NCI-H128 (cell line): ENCODE data around the gene PLA2G2F.

Source experiments
- DNase-seq: peaks from one replicate; lab custom pipeline; 2025; ENCODE audit not compliant: unreplicated experiment; lab: John Stamatoyannopoulos, UW

The PLA2G2F gene

GRCh38 chr1:20187813-20188454 is 48.8 kb downstream of the PLA2G2F start:
- DNase-seq: no peak

GRCh38 chr1:20188455-20188817 is 49.3 kb downstream of the PLA2G2F start:
- no peak for DNase-seq

GRCh38 chr1:20189664-20190063 is 50.5 kb downstream of the PLA2G2F start:
- DNase-seq: no peak

DNA sequence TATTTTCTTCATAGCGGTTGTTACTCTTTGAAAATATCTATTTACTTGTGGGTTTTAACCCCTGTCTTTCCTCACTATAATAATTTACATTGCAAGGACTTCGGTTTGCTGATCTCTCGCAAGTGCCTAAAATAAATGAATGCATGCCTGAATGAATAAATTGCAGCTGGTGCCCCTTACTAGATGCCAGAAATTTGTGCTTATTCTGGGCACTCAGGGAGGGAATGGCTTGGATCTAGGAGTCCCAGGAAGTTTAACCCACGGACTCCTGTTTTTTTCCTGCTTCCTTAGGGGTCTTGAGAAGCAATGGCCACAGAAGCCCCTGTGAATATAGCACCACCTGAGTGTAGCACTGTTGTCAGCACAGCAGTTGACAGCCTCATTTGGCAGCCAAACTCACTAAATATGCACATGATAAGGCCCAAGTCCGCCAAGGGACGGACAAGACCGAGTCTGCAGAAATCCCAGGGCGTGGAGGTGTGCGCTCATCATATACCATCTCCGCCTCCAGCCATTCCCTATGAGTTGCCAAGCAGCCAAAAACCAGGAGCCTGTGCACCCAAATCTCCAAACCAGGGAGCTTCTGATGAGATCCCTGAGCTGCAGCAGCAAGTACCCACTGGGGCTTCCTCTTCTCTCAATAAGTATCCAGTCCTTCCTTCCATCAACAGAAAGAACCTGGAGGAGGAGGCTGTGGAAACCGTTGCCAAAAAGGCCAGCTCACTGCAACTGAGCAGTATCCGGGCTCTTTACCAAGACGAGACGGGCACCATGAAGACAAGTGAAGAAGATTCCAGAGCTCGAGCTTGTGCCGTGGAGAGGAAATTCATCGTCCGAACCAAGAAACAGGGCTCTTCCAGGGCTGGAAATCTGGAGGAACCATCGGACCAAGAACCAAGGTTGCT is 51.4 kb downstream of the PLA2G2F start:
- no peak for DNase-seq

GRCh38 chr1:20191266-20191825 is 52.2 kb downstream of the PLA2G2F start:
- no peak for DNase-seq

- no peak for DNase-seq
These were observed 53.2 kb downstream of the PLA2G2F start for GRCh38 chr1:20192364-20192763.

GRCh38 chr1:20192871-20193411 is 53.8 kb downstream of the PLA2G2F start:
- no peak for DNase-seq

DNA sequence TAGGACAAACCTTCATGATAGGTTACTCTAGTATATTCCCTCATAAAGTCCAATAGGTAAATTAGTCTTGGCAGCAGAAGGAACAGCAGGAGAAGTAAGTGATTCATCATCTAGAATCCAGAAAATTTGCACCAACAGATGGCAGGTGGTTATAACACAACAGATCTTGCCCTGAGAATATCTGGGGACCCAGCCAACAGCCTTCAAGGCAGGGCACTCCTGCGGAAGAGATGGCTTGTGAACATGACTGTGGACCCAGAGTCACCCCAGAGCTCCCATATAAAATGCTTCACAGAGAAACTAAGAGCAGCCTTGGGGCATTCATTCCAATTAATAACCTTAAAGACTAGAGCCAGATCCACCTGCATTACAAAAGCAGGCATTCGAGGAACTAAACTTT is 55.1 kb downstream of the PLA2G2F start:
- no peak for DNase-seq

- no peak for DNase-seq
These were observed 55.8 kb downstream of the PLA2G2F start for GRCh38 chr1:20194757-20195461.

- no peak for DNase-seq
These were observed 56.3 kb downstream of the PLA2G2F start for GRCh38 chr1:20195462-20195780.

DNA sequence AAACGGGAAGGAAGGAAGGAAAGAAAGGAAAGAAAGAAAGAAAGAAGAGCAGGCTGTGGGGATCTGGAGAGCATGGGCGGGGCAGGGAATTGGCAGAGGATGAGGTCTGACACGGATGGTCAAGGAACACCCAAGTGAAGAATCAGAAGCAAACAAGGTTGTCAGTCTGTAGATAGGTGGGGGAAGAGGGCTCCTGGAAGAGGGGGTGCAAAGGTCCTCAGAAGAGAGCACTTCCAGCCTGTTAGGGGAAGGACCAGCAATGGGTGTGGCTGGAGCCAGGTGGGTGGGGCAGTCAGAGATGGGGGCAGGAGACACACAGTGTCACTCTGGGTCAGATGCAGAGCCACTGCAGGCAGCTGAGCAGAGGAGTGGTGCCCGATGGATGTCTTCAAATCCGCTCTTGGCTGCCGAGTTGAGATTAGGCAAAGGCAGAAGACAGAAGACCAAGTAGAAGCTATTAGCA is 58.2 kb downstream of the PLA2G2F start:
- DNase-seq: no peak

DNA sequence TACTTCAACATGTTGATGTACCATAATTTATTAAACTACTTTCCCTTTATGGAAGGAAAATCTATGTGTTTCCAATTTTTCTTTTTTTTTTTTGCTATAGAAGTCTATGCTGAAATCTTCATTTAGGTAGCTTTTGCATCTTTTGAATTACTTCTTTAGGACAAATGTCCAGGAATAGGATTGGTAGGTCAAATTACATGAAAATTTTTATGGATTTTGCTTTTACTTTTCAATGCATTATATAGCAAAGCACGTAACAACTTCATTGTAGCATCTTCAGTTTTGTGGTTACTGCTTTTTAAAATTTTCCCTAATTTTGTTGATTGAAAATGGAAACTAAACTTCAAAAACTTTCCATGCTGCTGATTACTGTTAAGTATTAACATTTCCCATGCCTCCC is 59.2 kb downstream of the PLA2G2F start:
- DNase-seq: no peak

DNA sequence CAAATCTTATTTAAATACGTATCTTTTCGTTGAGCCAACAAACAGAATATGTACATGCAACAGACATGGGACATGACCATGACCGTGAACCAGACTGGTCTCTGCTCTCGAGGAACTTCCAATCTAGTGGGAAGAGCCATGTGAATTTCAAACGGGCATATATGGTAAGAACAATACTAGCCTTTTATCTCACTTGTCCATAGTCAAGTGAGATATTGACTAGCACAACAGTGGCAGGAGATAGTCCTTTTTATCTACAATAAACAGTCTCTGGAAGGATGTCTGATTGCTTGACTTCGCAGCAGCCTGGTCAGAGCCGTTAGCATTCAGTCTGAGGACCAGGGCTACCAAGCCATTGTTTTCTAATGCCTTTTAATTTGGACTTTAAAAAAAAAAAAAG is 59.8 kb downstream of the PLA2G2F start:
- no peak for DNase-seq

GRCh38 chr1:20199403-20199802 is 60.3 kb downstream of the PLA2G2F start:
- no peak for DNase-seq

GRCh38 chr1:20199840-20200239 is 60.7 kb downstream of the PLA2G2F start:
- DNase-seq: no peak
